ENCODE data around the gene MYH4.

DNA sequence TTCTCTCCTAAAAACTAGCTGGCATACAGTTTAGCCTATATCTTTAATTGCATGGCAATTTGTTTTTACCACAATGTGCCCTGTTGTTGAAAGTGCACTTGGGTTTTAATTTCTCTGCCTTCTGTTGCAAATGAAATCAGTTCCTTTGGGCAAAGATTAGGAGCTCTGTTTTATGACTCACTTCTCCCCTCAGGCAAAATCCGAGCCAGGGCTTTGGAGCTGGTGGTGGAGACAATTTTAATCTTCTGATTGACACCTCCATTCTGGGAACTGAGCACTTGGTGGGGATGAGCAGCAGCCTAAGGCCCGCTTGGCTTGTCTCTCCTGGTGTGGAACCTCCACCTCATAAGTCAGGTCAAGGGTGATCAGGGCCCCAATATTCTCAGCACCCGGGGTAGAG is 34.3 kb downstream of the MYH4 start:
- TF ChIP-seq CTCF (conservative IDR thresholded peaks at IDR 0.05 in 1 of 2, IDR thresholded peaks at IDR 0.05 in 1 of 2; ENCODE audit: low read depth in 1 of 2, low read length in 2 of 2), result no peak
- TF ChIP-seq EZH2 (IDR thresholded peaks at IDR 0.05; ENCODE audit: low read length, missing control alignments), result no peak

All from fibroblast of lung (primary cell).